Measurements from ENCODE around the gene ZNF175.
A peak's percentile ranks its signal among the peaks of the same experiment; 100 is the strongest.

Gene ZNF175
- 10.2 to 20.9 (median 12.8) reads per million in 3 experiments for total RNA-seq

- peak; percentile 74 for DNase-seq
These were observed at the start of gene ZNF175 for GRCh38 chr19:51570962-51571575. TSS of gene ZNF175 (plus strand) at chr19:51571283. CDS start at chr19:51573330, 2,047 bp downstream.

- no peak for DNase-seq
These were observed 49.7 kb upstream of the ZNF175 start for GRCh38 chr19:51521357-51521756.

- no peak for DNase-seq
These were observed 49.3 kb upstream of the ZNF175 start for GRCh38 chr19:51521781-51522180.

- DNase-seq, result no peak
These were observed 46.3 kb upstream of the ZNF175 start for GRCh38 chr19:51524666-51525264.

- DNase-seq, result no peak
These were observed 45.4 kb upstream of the ZNF175 start for GRCh38 chr19:51525651-51526050.

GRCh38 chr19:51529301-51529700, 41.8 kb upstream of the ZNF175 start:
- no peak for DNase-seq

- DNase-seq, result no peak
These were observed 40.5 kb upstream of the ZNF175 start for GRCh38 chr19:51530616-51531015.

- DNase-seq, result no peak
These were observed 39.5 kb upstream of the ZNF175 start, which contains the start of gene SIGLEC6 for GRCh38 chr19:51531349-51532315. TSS of gene SIGLEC6 (minus strand) at chr19:51531670. CDS start at chr19:51531648, 22 bp downstream.

GRCh38 chr19:51535535-51535934, 35.5 kb upstream of the ZNF175 start:
- DNase-seq, result no peak

- DNase-seq, result no peak
These were observed 31.2 kb upstream of the ZNF175 start for GRCh38 chr19:51539821-51540366.

- no peak for DNase-seq
These were observed 29.4 kb upstream of the ZNF175 start for GRCh38 chr19:51541458-51542357.

- DNase-seq, result no peak
These were observed 28.4 kb upstream of the ZNF175 start for GRCh38 chr19:51542699-51543098.

GRCh38 chr19:51544038-51544437, 27.0 kb upstream of the ZNF175 start:
- DNase-seq, result no peak

- no peak for DNase-seq
These were observed 24.9 kb upstream of the ZNF175 start for GRCh38 chr19:51546107-51546649.

GRCh38 chr19:51546650-51547396, 24.3 kb upstream of the ZNF175 start:
- DNase-seq, result no peak

GRCh38 chr19:51547397-51548212, 23.5 kb upstream of the ZNF175 start:
- DNase-seq, result no peak

GRCh38 chr19:51548213-51548651, 22.9 kb upstream of the ZNF175 start:
- DNase-seq, result no peak

- DNase-seq, result no peak
These were observed 22.2 kb upstream of the ZNF175 start for GRCh38 chr19:51548891-51549305.

GRCh38 chr19:51549533-51550324, 21.4 kb upstream of the ZNF175 start:
- no peak for DNase-seq
